ENCODE results near the gene MLLT10.

Gene MLLT10

DNA sequence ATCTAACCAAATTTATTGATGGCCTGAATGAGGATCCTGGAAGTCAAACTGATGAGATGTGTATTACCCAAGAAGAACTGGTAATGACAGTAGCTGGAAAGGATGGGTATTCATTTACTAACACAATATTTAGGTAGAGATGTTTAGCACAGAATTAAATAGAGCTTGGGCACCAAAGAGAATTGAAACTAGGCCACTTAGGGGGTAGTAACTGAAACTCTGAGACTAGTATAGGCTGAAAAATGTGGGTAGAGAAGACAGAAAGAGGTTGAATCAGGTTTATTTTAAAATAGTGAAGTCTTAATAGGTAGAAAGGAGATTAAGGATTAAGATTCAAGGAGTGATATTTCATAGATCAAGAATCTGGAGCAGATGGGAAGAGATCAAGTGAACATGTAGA lies 155.8 kb downstream of the MLLT10 start:
- no peaks in the 10 kb centered on the region for H3K27me3 ChIP-seq (ENCODE audit: control insufficient read depth, insufficient read depth, low read length)
- no peaks in the 10 kb centered on the region for H3K36me3 ChIP-seq (ENCODE audit: control insufficient read depth, insufficient read depth, low read length)
- H3K4me3 ChIP-seq (ENCODE audit: low read length) = no peak overlapping the region
- H3K9ac ChIP-seq (ENCODE audit: low read length) = no peak overlapping the region
- no peaks in the 10 kb centered on the region for H3K9me3 ChIP-seq (ENCODE audit: control insufficient read depth, low read length)
- no peaks in the 10 kb centered on the region for H3K4me1 ChIP-seq (ENCODE audit: control insufficient read depth, insufficient read depth, low read length)

DNA sequence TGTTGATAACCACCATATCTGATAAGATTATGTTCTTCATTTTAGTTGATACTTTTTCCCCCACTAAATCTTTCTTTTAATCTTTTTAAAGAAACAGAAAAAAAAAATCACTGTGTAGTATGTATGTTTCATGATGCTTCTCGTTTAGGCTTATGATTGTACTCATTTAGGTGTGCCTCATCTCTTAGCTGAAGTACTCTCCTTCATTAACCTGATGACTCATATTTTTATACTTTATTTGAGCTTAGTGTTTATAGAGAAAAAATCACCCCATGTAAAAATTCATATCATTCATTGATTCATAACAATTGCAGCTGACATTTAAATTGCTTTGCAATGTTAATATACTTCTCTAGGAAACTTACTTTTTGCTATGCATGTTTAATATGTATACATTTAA lies 158.9 kb downstream of the MLLT10 start:
- Histone ChIP-seq H3K36me3 (ENCODE audit: control insufficient read depth, insufficient read depth, low read length) (no peaks in the 10 kb centered on the region), H3K4me3 (ENCODE audit: low read length) (no peak overlapping the region), H3K27me3 (ENCODE audit: control insufficient read depth, insufficient read depth, low read length) (no peaks in the 10 kb centered on the region), H3K9ac (ENCODE audit: low read length) (no peak overlapping the region), H3K4me1 (ENCODE audit: control insufficient read depth, insufficient read depth, low read length) (no peaks in the 10 kb centered on the region), H3K9me3 (ENCODE audit: control insufficient read depth, low read length) (no peaks in the 10 kb centered on the region)

DNA sequence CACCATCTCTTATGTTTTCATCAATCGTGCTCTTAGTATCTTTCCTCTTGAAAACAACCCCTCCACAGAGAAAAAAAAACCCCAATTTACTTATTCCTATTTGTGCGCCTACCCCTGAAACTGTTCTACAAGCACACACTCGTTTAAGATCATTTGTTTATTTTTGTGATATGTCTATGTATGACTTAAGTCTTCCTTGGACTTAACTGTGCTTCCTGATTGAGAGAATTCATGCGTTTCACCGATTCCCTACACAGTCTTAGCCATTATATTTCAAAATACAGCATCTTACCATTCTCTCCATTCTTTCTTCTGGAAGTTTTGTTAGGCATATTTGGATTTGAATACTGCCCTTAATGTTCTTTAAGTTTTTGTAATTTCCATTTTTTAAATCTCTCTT lies 159.4 kb downstream of the MLLT10 start:
- no peaks in the 10 kb centered on the region for H3K27me3 ChIP-seq (ENCODE audit: control insufficient read depth, insufficient read depth, low read length)
- H3K9me3 ChIP-seq (ENCODE audit: control insufficient read depth, low read length) = no peaks in the 10 kb centered on the region
- H3K4me1 ChIP-seq (ENCODE audit: control insufficient read depth, insufficient read depth, low read length) = no peaks in the 10 kb centered on the region
- H3K36me3 ChIP-seq (ENCODE audit: control insufficient read depth, insufficient read depth, low read length) = no peaks in the 10 kb centered on the region
- H3K4me3 ChIP-seq (ENCODE audit: low read length) = no peak overlapping the region
- H3K9ac ChIP-seq (ENCODE audit: low read length) = no peak overlapping the region

DNA sequence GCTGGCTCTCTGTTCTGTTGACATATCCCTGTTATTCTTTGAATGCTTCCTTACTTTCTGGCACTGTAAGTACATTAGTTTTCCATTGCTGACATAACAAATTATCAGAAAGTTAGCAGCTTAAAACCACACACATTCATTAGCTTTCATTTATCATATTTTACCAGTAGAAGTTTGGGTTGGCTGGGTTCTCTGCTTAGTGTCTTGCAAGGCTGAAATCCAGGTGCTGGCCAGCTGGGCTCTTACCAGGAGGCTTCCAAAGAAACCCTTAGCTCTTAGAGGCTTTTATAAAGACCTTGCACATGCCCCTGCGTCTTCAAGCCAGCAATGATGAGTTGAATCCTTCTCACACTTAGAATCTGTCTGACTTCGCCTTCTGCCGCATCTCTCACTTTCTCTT lies 160.6 kb downstream of the MLLT10 start:
- H3K27me3 ChIP-seq (ENCODE audit: control insufficient read depth, insufficient read depth, low read length) = no peaks in the 10 kb centered on the region
- no peak overlapping the region for H3K9ac ChIP-seq (ENCODE audit: low read length)
- H3K36me3 ChIP-seq (ENCODE audit: control insufficient read depth, insufficient read depth, low read length) = no peaks in the 10 kb centered on the region
- no peak overlapping the region for H3K4me3 ChIP-seq (ENCODE audit: low read length)
- H3K4me1 ChIP-seq (ENCODE audit: control insufficient read depth, insufficient read depth, low read length) = no peaks in the 10 kb centered on the region
- H3K9me3 ChIP-seq (ENCODE audit: control insufficient read depth, low read length) = no peaks in the 10 kb centered on the region

DNA sequence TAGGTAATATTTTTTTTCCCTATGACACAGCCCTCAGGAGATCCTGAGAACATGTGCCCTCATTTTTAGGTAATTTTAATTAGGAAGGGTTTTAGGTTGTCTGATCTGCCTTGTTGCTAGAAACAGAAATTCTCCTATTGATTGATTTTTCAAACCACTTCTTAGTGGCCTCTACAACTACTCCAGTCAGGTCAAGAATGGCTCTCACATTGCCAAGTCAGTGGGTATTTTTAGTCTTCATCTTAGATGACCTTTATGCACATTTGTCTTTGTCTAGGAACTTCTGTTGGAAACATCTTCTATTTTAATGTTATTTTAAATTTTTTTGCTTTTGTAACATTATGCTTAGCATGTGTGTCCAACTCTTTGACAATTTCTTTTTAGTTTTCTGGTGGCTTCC lies 162.3 kb downstream of the MLLT10 start:
- Histone ChIP-seq H3K4me3 (ENCODE audit: low read length) (no peak overlapping the region), H3K36me3 (ENCODE audit: control insufficient read depth, insufficient read depth, low read length) (no peaks in the 10 kb centered on the region), H3K4me1 (ENCODE audit: control insufficient read depth, insufficient read depth, low read length) (no peaks in the 10 kb centered on the region), H3K27me3 (ENCODE audit: control insufficient read depth, insufficient read depth, low read length) (no peaks in the 10 kb centered on the region), H3K9me3 (ENCODE audit: control insufficient read depth, low read length) (no peaks in the 10 kb centered on the region), H3K9ac (ENCODE audit: low read length) (no peak overlapping the region)

DNA sequence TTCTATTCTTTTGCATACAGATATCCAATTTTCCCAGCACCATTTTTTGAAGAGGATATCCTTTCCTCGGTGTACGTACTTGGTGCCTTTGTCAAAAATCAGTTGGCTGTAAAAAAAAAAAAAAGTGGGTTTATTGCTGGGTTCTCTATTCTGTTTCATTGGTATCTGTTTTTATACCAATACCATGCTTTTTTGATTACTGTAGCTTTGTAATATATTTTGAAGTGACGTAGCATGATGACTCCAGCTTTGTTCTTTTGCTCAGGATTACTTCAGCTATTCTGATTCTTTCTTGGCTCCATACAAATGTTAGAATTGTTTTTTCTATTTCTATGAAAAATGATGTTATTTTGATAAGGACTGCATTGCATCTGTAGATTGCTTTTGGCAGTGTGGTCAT lies 165.5 kb downstream of the MLLT10 start:
- Histone ChIP-seq H3K36me3 (ENCODE audit: control insufficient read depth, insufficient read depth, low read length) (no peaks in the 10 kb centered on the region), H3K4me3 (ENCODE audit: low read length) (no peak overlapping the region), H3K9ac (ENCODE audit: low read length) (no peak overlapping the region), H3K27me3 (ENCODE audit: control insufficient read depth, insufficient read depth, low read length) (no peaks in the 10 kb centered on the region), H3K9me3 (ENCODE audit: control insufficient read depth, low read length) (no peaks in the 10 kb centered on the region), H3K4me1 (ENCODE audit: control insufficient read depth, insufficient read depth, low read length) (no peaks in the 10 kb centered on the region)

DNA sequence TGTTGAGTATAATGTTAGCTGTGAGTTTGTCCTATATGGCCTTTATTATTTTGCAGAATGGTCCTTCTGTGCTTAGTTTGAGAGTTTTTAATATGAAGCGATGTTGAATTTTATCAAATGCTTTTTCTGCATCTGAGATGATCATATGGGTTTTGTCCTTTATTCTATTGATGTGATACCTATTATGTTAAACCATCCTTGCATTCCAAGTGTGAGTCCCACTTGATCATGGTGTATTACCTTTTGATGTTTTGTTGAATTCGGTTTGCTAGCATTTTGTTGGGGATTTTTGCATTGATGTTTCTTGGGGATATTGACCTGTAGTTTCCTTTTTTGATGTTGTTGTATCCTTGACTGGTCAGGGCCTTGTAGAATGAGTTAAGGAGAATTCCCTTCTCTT lies 166.4 kb downstream of the MLLT10 start:
- no peak overlapping the region for H3K4me3 ChIP-seq (ENCODE audit: low read length)

DNA sequence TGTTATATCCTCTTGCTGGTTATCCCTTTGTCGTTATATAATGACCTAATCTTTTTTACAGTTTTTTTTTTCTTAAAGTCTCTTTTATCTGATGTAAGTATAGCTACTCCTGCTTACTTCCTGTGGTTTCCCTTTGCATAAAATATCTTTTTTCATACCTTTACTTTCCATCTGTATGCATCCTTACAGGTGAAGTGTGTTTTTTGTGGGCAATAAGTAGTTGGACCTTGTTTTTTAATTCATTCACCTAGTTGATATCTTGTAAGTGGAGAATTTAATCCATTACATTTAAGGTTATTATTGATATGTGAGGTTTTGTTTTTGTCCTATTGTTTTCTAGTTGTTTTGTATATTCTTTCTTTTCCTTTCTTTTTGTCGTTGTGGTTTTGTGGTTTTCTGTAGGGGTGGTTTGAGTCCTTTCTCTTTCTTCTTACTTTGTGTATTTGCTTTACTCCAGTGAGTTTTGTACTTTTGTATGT lies 168.6 kb downstream of the MLLT10 start:
- Histone ChIP-seq H3K9ac (ENCODE audit: low read length) (no peak overlapping the region), H3K9me3 (ENCODE audit: control insufficient read depth, low read length) (no peaks in the 10 kb centered on the region), H3K4me3 (ENCODE audit: low read length) (no peak overlapping the region), H3K27me3 (ENCODE audit: control insufficient read depth, insufficient read depth, low read length) (no peaks in the 10 kb centered on the region), H3K4me1 (ENCODE audit: control insufficient read depth, insufficient read depth, low read length) (no peaks in the 10 kb centered on the region), H3K36me3 (ENCODE audit: control insufficient read depth, insufficient read depth, low read length) (no peaks in the 10 kb centered on the region)

More for the DNA sequence above, 166.4 kb downstream of the MLLT10 start:
- no peaks in the 10 kb centered on the region for H3K4me1 ChIP-seq (ENCODE audit: control insufficient read depth, insufficient read depth, low read length)
- no peaks in the 10 kb centered on the region for H3K36me3 ChIP-seq (ENCODE audit: control insufficient read depth, insufficient read depth, low read length)
- no peaks in the 10 kb centered on the region for H3K27me3 ChIP-seq (ENCODE audit: control insufficient read depth, insufficient read depth, low read length)
- no peak overlapping the region for H3K9ac ChIP-seq (ENCODE audit: low read length)
- no peaks in the 10 kb centered on the region for H3K9me3 ChIP-seq (ENCODE audit: control insufficient read depth, low read length)

DNA sequence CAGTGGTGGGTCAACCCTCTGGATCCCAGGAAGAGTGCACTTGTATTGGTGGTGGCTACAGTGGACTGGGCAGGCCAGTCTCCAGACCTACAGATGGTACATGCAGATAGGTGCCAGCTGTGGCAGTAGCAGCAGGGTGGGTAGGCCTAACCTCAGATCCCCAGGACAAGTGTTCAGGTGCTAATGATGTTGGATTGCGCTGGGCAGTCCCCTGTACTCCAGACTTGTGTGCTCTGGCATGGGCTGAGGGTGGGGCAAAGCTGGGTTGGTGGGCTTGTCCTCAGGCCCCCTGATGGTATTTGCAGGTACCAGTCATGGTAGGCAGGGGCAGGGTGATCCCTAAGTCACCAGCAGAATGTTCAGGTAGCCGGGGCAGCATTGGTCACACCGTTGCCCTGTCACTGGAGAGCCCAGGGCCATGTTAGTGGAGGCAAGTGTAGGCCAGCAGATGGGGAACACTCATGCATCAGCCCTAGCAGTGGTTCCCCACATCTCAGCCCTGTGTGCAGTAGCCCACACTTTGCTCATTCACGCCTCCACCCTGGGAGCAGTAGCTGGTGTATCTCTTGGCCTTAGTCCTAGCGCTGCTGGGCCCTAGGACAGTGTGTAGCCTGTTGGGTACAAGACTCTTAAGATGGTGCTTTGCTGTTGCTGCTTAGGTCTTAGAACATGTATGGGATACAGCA lies 171.3 kb downstream of the MLLT10 start:
- no peaks in the 10 kb centered on the region for H3K9me3 ChIP-seq (ENCODE audit: control insufficient read depth, low read length)
- no peak overlapping the region for H3K4me3 ChIP-seq (ENCODE audit: low read length)
- no peaks in the 10 kb centered on the region for H3K27me3 ChIP-seq (ENCODE audit: control insufficient read depth, insufficient read depth, low read length)
- H3K36me3 ChIP-seq (ENCODE audit: control insufficient read depth, insufficient read depth, low read length) = no peaks in the 10 kb centered on the region
- H3K9ac ChIP-seq (ENCODE audit: low read length) = no peak overlapping the region
- no peaks in the 10 kb centered on the region for H3K4me1 ChIP-seq (ENCODE audit: control insufficient read depth, insufficient read depth, low read length)

DNA sequence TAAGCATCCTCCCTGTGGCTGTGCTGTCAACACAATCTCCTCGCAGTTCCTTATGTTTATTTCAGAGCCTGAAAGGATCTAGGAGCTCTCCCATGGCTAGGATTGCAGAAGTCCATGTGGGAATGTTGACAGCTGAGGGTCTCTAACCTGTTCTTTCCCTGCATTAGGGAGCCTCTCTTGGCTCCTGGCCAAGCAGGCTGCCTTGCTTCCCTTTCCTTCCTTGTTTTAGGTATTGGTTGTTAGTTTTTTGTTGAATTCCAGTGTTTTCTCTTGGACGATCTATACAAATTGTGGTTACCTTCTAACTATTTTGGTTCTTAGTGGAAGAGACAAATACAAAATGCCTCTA lies 171.8 kb downstream of the MLLT10 start:
- no peaks in the 10 kb centered on the region for H3K4me1 ChIP-seq (ENCODE audit: control insufficient read depth, insufficient read depth, low read length)
- H3K4me3 ChIP-seq (ENCODE audit: low read length) = no peak overlapping the region
- H3K9ac ChIP-seq (ENCODE audit: low read length) = no peak overlapping the region
- no peaks in the 10 kb centered on the region for H3K27me3 ChIP-seq (ENCODE audit: control insufficient read depth, insufficient read depth, low read length)
- H3K9me3 ChIP-seq (ENCODE audit: control insufficient read depth, low read length) = no peaks in the 10 kb centered on the region
- H3K36me3 ChIP-seq (ENCODE audit: control insufficient read depth, insufficient read depth, low read length) = no peaks in the 10 kb centered on the region

DNA sequence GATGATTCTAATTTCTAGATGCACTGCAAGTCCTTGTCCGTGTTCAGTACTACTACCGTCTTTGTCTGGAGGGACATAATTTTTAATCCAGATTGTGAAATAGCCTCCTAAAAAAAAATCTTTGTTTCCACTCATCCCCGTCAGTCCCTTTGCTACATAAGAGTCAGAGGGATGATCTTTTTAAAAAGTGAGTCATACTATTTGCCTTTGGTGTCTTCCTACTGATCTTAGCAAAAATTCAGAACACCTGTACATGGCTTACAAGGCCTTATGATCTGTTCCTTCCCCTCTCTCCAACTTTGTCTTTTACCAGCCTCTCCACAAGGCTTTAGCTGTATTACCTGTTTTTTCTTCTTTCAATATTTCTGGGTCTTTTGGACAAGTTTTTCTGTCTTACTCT lies 173.5 kb downstream of the MLLT10 start:
- no peaks in the 10 kb centered on the region for H3K4me1 ChIP-seq (ENCODE audit: control insufficient read depth, insufficient read depth, low read length)
- no peaks in the 10 kb centered on the region for H3K27me3 ChIP-seq (ENCODE audit: control insufficient read depth, insufficient read depth, low read length)
- H3K36me3 ChIP-seq (ENCODE audit: control insufficient read depth, insufficient read depth, low read length) = no peaks in the 10 kb centered on the region
- no peak overlapping the region for H3K4me3 ChIP-seq (ENCODE audit: low read length)
- H3K9ac ChIP-seq (ENCODE audit: low read length) = no peak overlapping the region
- H3K9me3 ChIP-seq (ENCODE audit: control insufficient read depth, low read length) = no peaks in the 10 kb centered on the region

DNA sequence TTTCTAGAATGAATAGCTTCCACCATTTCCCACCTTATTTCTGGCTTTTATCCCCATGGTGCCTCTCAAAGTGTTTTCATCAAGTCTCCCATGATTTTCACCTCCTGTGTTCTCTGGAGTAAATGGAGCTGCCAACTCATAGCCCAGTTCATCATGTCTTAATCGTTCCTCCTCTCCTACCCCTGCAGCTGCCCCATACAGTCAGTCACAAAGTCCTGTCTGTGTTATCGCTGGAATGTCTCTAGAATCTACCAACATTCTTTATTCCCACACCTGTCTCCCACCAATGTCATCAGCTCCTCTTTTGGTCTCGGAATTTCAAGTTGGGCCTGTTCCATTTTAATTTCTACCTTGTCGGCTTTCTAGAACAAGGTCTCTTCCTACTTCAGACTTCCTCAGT lies 178.9 kb downstream of the MLLT10 start:
- no peaks in the 10 kb centered on the region for H3K36me3 ChIP-seq (ENCODE audit: control insufficient read depth, insufficient read depth, low read length)
- H3K9me3 ChIP-seq (ENCODE audit: control insufficient read depth, low read length) = no peaks in the 10 kb centered on the region
- H3K27me3 ChIP-seq (ENCODE audit: control insufficient read depth, insufficient read depth, low read length) = no peaks in the 10 kb centered on the region
- no peaks in the 10 kb centered on the region for H3K4me1 ChIP-seq (ENCODE audit: control insufficient read depth, insufficient read depth, low read length)
- H3K9ac ChIP-seq (ENCODE audit: low read length) = no peak overlapping the region
- no peak overlapping the region for H3K4me3 ChIP-seq (ENCODE audit: low read length)
